HCT116 (cell line): ENCODE data around the gene SIRT6. TPM values are rescaled to one million over a fixed set of nuclear protein-coding genes. Genes with fewer than 3 reads are reported as not detected.
A peak's percentile ranks its signal among the peaks of the same experiment; 100 is the strongest.
"Not testable (repeated sequence)": the region's sequence is repeated elsewhere in the genome, so short reads cannot be mapped to it uniquely, and the experiment has no call there.

Source experiments
- ATAC-seq: fragments of 200-7000 bp; cut with Tn5 transposase; 2 replicates; pipeline ENCODE4 v1.9.1; 2020; ENCODE audit warnings: mild to moderate bottlenecking, moderate library complexity
- BruUV-seq: library from RNA; stranded (reverse); fragments of 400-500 nt; replicated peaks from 2 replicates; lab custom pipeline; 2021; lab: Mats Ljungman, UMichigan
- CTCF ChIA-PET: fragments of 300-600 bp; sonication (Branson Sonifier 250); formaldehyde crosslinking; loops from one replicate; lab custom pipeline; 2021; ENCODE audit warnings: antibody characterized with exemption; lab: Charles Lee
- POLR2A ChIA-PET: fragments of 300-600, 350-600 bp; sonication (Branson Sonifier 250); formaldehyde crosslinking; loops from one replicate; lab custom pipeline; 2021; ENCODE audit warnings: antibody characterized with exemption; lab: Charles Lee
- RAD21 ChIA-PET, 2 experiments: fragments of 300-600 bp; sonication (Branson Sonifier 250); formaldehyde crosslinking; loops; one replicate each; lab custom pipeline; 2023; ENCODE audit warnings: low total read pairs in 2 of 2; ENCODE audit not compliant: uncharacterized antibody in 2 of 2, unreplicated experiment in 2 of 2, low non-redundant PET in 1 of 2; lab: Charles Lee
- DNase-seq: peaks from one replicate; pipeline ENCODE4 v3.0.0-alpha.2; 2010; ENCODE audit warnings: low read depth, low spot score
- H2AFZ ChIP-seq: fragments of 200-600 bp; shearing (Covaris generic), sonication (generic); 2 replicates; pipeline ENCODE4 v1.6.1; 2017; ENCODE audit warnings: low read depth, mixed run types, mixed read lengths, antibody characterized with exemption, low read length; ENCODE audit not compliant: poor library complexity, severe bottlenecking
- H3K27ac ChIP-seq: 2 replicates; pipeline ENCODE4 v1.5.1; 2012; ENCODE audit warnings: low read depth, low read length
- H3K27me3 ChIP-seq: fragments of 200-600 bp; sonication (generic); 2 replicates; pipeline ENCODE4 v1.6.1; 2016; ENCODE audit warnings: mixed run types, low read length, mixed read lengths; ENCODE audit not compliant: insufficient read depth
- H3K36me3 ChIP-seq, 2 experiments: fragments of 200-500 bp in 1 of 2; fragments of 200-600 bp in 1 of 2; sonication (Bioruptor generic) in 1 of 2; sonication (generic) in 1 of 2; 2 replicates each; pipeline versions ENCODE4 v1.5.1 to v1.6.1; 2014 to 2016; ENCODE audit warnings: low read length in 2 of 2, inconsistent platforms in 1 of 2, mixed read lengths in 1 of 2, mixed run types in 1 of 2; ENCODE audit not compliant: insufficient read depth in 2 of 2, control insufficient read depth in 1 of 2
- H3K4me1 ChIP-seq, 2 experiments: fragments of 200-600 bp in 1 of 2; sonication (generic) in 1 of 2; 2 replicates each; pipeline versions ENCODE4 v1.5.1 to v1.6.1; 2012 to 2017; ENCODE audit warnings: low read length in 2 of 2, inconsistent platforms in 1 of 2, mild to moderate bottlenecking in 1 of 2, mixed read lengths in 1 of 2, mixed run types in 1 of 2, moderate library complexity in 1 of 2; ENCODE audit not compliant: insufficient read depth in 2 of 2, control insufficient read depth in 1 of 2
- H3K4me2 ChIP-seq: fragments of 200-600 bp; sonication (generic); 2 replicates; pipeline ENCODE4 v1.6.1; 2017; ENCODE audit warnings: mixed run types, low read length, mixed read lengths
- H3K4me3 ChIP-seq, 2 experiments: fragments of 200-600 bp in 1 of 2; sonication (generic) in 1 of 2; replicated peaks in 1 of 2; 2 replicates each; pipeline ENCODE4 v1.5.1; 2011 to 2016; ENCODE audit warnings: low read length in 2 of 2, control low read depth in 1 of 2, low read depth in 1 of 2, mild to moderate bottlenecking in 1 of 2, mixed read lengths in 1 of 2, mixed run types in 1 of 2
- H3K79me2 ChIP-seq: fragments of 200-600 bp; sonication (generic); 2 replicates; pipeline ENCODE4 v1.6.1; 2017; ENCODE audit warnings: mild to moderate bottlenecking, mixed run types, low read length, moderate library complexity, mixed read lengths; ENCODE audit not compliant: insufficient read depth
- H3K9ac ChIP-seq: fragments of 200-600 bp; sonication (generic); 2 replicates; pipeline ENCODE4 v1.6.1; 2016; ENCODE audit warnings: low read length, mixed read lengths
- H3K9me2 ChIP-seq: fragments of 200-600 bp; sonication (generic), shearing (Covaris generic); 2 replicates; pipeline ENCODE4 v1.6.1; 2017; ENCODE audit warnings: mixed run types, mild to moderate bottlenecking, moderate library complexity; ENCODE audit not compliant: insufficient read depth
- H3K9me3 ChIP-seq, 2 experiments: fragments of 200-500 bp in 1 of 2; fragments of 200-600 bp in 1 of 2; sonication (Bioruptor generic) in 1 of 2; sonication (generic) in 1 of 2; 2 replicates each; pipeline ENCODE4 v1.6.1; 2014 to 2017; ENCODE audit warnings: low read length in 2 of 2, mixed read lengths in 2 of 2, inconsistent platforms in 1 of 2, low read depth in 1 of 2, mild to moderate bottlenecking in 1 of 2, mixed run types in 1 of 2, moderate library complexity in 1 of 2; ENCODE audit not compliant: control insufficient read depth in 1 of 2, insufficient read depth in 1 of 2
- H4K20me1 ChIP-seq: fragments of 200-600 bp; sonication (generic), shearing (Covaris generic); 2 replicates; pipeline ENCODE4 v1.6.1; 2017; ENCODE audit warnings: mixed run types, mild to moderate bottlenecking, moderate library complexity; ENCODE audit not compliant: insufficient read depth
- CBX3 ChIP-seq: IDR thresholded peaks from 2 replicates; pipeline ENCODE4 v1.6.1; 2012; ENCODE audit warnings: low read depth
- ELF1 ChIP-seq: IDR thresholded peaks from 2 replicates; pipeline ENCODE4 v1.6.1; 2012; ENCODE audit warnings: low read depth, borderline replicate concordance
- EZH2 ChIP-seq: fragments of 200-600 bp; sonication (generic); IDR thresholded peaks from 2 replicates; pipeline ENCODE4 v1.6.1; 2017; ENCODE audit warnings: antibody characterized with exemption, mixed run types
- FOSL1 ChIP-seq: IDR thresholded peaks from 2 replicates; pipeline ENCODE4 v1.6.1; 2012; ENCODE audit warnings: low read depth
- RAD21 ChIP-seq: IDR thresholded peaks from 2 replicates; pipeline ENCODE4 v1.6.1; 2012; ENCODE audit warnings: low read depth, mild to moderate bottlenecking
- SP1 ChIP-seq: IDR thresholded peaks from 2 replicates; pipeline ENCODE4 v1.6.1; 2012; ENCODE audit warnings: low read depth
- TCF7L2 ChIP-seq: IDR thresholded peaks from 2 replicates; pipeline ENCODE4 v1.7.0; 2011; ENCODE audit warnings: borderline replicate concordance, inconsistent platforms; ENCODE audit not compliant: insufficient read depth, insufficient read length; ENCODE audit errors: extremely low read depth
- ZNF274 ChIP-seq: fragments of 200-500 bp; sonication (Bioruptor generic); IDR thresholded peaks from 2 replicates; pipeline ENCODE4 v1.6.1; 2014; ENCODE audit warnings: mild to moderate bottlenecking, low read depth, low read length, inconsistent platforms
- intact Hi-C: fragments of 100-400 bp; cut with micrococcal nuclease; formaldehyde crosslinking; loops from 2 replicates; pipeline ENCODE4 v1.10.0; 2022
- total RNA-seq: library from RNA; stranded (reverse); gene quantifications from one replicate; pipeline ENCODE4 v1.2.1, GENCODE V29; 2021; ENCODE audit not compliant: unreplicated experiment
- TF ChIP-seq, protein P1 (sequence below): IDR thresholded peaks from 2 replicates; pipeline ENCODE4 v1.6.1; 2011; ENCODE audit warnings: mild to moderate bottlenecking, low read length, moderate library complexity; ENCODE audit not compliant: insufficient replicate concordance; ENCODE audit errors: extremely low read depth
- TF ChIP-seq, protein P2 (sequence below): IDR thresholded peaks from 2 replicates; pipeline ENCODE4 v1.6.1; 2012
- TF ChIP-seq, protein P3 (sequence below): IDR thresholded peaks from 2 replicates; pipeline ENCODE4 v1.6.1; 2012; ENCODE audit warnings: low read depth

Gene SIRT6
- total RNA-seq, 1 experiment from 2014 or later: 36.3 TPM

DNA sequence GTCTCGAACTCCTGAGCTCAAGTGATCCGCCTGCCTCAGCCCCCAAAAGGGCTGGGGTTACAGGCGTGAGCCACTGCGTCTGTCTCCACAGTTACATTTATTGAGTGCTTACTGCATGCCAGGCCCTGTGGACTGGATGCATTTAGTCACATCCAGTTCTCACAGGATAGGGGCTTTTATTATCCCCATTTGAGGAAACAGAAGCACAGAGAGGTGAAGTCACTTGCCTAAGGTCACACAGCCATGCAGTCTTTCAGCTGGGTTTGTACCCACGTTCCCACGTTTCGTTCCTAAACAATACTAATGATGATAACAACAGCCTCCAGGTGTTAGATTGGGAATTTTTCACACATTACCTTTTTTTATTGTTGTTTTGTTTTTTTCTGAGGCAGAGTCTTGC, 37.8 kb upstream of the SIRT6 start:
- ChIA-PET RAD21 (no interaction called here), CTCF (interaction anchor here (0.6 kb wide), 1 partner anchor 11 kb away, joined by 4 read pairs; no protein-coding TSS in a partner anchor), POLR2A (no interaction called here)
- DNase-seq (no peak), ATAC-seq (no peak)
- intact Hi-C loops: no loop called here
- Histone ChIP-seq H3K9me3 (no peaks in the 10 kb centered on the region; a peak in 1 of 4 replicates), H3K79me2 (no peaks in the 10 kb centered on the region), H3K9me2 (no peaks in the 10 kb centered on the region), H4K20me1 (no peaks in the 10 kb centered on the region), H3K4me1 (peaks cover 11 to 23% of the 10 kb centered on the region in 2 experiments), H3K36me3 (no peaks in the 10 kb centered on the region), H3K4me2 (peak overlapping the region; percentile 53), H3K27me3 (no peaks in the 10 kb centered on the region), H2AFZ (no peak overlapping the region), H3K9ac (no peak overlapping the region), H3K27ac (no peak overlapping the region), H3K4me3 (no peak overlapping the region)
- no TSS peak for BruUV-seq
- TF ChIP-seq ELF1 (no peak), ZNF274 (no peak), TCF7L2 (no peak), CBX3 (no peak), FOSL1 (no peak), EZH2 (no peak), SP1 (no peak), RAD21 (no peak)
- TF ChIP-seq, protein P1, sequence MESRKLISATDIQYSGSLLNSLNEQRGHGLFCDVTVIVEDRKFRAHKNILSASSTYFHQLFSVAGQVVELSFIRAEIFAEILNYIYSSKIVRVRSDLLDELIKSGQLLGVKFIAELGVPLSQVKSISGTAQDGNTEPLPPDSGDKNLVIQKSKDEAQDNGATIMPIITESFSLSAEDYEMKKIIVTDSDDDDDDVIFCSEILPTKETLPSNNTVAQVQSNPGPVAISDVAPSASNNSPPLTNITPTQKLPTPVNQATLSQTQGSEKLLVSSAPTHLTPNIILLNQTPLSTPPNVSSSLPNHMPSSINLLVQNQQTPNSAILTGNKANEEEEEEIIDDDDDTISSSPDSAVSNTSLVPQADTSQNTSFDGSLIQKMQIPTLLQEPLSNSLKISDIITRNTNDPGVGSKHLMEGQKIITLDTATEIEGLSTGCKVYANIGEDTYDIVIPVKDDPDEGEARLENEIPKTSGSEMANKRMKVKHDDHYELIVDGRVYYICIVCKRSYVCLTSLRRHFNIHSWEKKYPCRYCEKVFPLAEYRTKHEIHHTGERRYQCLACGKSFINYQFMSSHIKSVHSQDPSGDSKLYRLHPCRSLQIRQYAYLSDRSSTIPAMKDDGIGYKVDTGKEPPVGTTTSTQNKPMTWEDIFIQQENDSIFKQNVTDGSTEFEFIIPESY: no peak
- TF ChIP-seq, protein P2, sequence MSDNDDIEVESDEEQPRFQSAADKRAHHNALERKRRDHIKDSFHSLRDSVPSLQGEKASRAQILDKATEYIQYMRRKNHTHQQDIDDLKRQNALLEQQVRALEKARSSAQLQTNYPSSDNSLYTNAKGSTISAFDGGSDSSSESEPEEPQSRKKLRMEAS: no peak
- TF ChIP-seq, protein P3, sequence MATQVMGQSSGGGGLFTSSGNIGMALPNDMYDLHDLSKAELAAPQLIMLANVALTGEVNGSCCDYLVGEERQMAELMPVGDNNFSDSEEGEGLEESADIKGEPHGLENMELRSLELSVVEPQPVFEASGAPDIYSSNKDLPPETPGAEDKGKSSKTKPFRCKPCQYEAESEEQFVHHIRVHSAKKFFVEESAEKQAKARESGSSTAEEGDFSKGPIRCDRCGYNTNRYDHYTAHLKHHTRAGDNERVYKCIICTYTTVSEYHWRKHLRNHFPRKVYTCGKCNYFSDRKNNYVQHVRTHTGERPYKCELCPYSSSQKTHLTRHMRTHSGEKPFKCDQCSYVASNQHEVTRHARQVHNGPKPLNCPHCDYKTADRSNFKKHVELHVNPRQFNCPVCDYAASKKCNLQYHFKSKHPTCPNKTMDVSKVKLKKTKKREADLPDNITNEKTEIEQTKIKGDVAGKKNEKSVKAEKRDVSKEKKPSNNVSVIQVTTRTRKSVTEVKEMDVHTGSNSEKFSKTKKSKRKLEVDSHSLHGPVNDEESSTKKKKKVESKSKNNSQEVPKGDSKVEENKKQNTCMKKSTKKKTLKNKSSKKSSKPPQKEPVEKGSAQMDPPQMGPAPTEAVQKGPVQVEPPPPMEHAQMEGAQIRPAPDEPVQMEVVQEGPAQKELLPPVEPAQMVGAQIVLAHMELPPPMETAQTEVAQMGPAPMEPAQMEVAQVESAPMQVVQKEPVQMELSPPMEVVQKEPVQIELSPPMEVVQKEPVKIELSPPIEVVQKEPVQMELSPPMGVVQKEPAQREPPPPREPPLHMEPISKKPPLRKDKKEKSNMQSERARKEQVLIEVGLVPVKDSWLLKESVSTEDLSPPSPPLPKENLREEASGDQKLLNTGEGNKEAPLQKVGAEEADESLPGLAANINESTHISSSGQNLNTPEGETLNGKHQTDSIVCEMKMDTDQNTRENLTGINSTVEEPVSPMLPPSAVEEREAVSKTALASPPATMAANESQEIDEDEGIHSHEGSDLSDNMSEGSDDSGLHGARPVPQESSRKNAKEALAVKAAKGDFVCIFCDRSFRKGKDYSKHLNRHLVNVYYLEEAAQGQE: no peak

DNA sequence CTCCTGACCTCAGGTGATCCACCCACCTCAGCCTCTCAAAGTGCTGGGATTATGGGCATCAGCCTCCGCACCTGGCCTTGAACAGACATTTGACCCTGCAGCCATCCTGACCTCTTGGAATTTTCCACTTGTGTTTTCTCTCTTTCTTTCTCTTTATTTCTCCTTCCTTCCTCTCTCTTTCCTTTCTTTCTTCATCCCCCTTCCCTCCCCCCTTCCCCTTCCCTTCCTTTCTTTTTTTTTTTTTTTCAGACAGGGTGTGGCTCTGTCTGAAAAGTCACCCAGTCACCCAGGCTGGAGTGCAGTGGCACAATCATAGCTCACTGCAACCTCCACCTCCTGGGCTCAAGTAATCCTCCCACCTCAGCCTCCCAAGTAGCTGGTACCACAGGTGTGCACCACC, 36.2 kb upstream of the SIRT6 start:
- CTCF ChIA-PET, H3K79me2 ChIP-seq, POLR2A ChIA-PET, BruUV-seq, H2AFZ ChIP-seq, ATAC-seq, H3K27me3 ChIP-seq, RAD21 ChIA-PET, DNase-seq, H3K9ac ChIP-seq, H3K27ac ChIP-seq, H3K9me2 ChIP-seq, H4K20me1 ChIP-seq, H3K4me2 ChIP-seq, H3K9me3 ChIP-seq, H3K36me3 ChIP-seq, H3K4me3 ChIP-seq, intact Hi-C loops: not testable (repeated sequence)
- peaks cover 11 to 23% of the 10 kb centered on the region in 2 experiments for H3K4me1 ChIP-seq
